A204.1 (cell line): ENCODE data around the gene NFE2.
"Not testable (repeated sequence)": the region's sequence is repeated elsewhere in the genome, so short reads cannot be mapped to it uniquely, and the experiment has no call there.

ENCODE experiments used
- FAIRE-seq: peaks from 2 replicates; lab custom pipeline; 2012; peaks lifted over from hg19 to GRCh38; lab: Jason Lieb, UNC

The NFE2 gene

DNA sequence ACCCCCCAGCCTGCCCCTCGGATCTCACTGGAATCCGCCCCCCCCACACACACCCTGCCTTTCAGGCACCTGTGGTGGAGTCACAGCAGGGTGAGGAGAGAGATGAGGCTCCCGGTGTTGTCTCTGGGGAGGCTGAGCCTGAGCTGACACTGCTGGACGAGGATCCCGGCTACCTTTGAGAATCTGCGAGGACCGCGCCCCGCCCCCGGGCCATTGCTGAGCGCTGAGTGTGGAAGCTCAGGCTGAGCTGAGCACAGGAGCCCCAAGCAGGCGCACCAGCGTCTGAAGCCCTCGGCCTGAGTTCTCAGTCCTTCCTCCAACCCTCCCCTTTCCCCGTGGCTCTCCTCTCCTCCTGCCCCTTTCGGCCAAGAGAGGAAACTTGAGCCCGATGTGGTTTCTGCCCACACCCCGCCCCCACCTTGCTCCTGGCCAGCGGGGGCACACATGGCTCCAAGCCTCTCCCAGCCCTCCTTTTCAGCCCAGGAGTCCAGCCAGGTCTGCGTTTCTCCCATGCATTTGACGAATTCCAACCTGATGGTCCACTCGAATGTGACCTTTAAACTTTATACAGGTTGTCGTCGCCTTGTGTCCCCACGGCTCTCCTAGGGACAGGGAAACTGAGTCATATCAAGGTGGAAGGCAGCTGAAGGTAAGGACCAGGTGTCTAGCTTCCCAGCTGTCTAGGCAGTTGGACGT is at the start of gene NFE2:
TSS of gene NFE2 (minus strand) at position 284 of the 696 bp plus-strand sequence. CDS start 5,767 bp downstream, outside the sequence.
- no peak for FAIRE-seq

DNA sequence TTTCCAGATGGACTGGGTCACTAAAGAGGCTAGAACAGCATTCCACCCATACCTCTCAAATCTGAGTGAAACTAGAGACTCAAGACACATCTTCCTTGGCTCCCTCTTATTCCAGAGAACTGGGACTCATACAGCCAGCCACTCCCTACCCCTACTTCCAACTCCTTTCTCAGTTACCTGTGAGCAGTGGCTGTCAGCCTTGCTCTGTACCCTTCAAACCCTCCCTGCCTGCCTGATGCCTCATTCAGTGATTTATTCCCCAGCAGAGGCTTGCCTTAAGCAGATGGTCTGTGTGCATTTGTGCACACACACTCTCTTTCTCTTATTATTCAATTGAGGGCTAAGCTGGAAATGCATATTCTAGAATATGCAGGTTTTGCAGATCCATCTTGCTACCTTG is 48.9 kb upstream of the NFE2 start:
- FAIRE-seq, result no peak

DNA sequence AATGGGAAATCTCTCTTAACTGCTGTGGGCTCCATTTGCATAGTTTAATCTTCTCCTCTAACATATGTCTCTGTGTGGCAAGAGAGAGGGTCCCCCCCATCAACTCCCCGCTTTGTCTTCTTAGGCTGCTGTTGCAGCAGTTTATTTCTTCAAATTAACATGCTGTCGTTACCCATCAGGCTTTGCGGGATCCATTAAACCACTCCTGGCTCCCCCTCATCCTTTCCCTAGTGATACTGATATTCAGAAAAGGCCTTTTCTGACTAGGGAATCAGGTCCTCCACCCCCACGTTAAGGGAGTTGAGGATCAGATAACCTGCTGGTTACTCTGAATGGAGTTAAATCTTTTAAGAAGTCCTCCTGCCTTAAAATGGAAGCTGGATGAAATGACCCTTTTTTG is 48.2 kb upstream of the NFE2 start:
- FAIRE-seq, result no peak

DNA sequence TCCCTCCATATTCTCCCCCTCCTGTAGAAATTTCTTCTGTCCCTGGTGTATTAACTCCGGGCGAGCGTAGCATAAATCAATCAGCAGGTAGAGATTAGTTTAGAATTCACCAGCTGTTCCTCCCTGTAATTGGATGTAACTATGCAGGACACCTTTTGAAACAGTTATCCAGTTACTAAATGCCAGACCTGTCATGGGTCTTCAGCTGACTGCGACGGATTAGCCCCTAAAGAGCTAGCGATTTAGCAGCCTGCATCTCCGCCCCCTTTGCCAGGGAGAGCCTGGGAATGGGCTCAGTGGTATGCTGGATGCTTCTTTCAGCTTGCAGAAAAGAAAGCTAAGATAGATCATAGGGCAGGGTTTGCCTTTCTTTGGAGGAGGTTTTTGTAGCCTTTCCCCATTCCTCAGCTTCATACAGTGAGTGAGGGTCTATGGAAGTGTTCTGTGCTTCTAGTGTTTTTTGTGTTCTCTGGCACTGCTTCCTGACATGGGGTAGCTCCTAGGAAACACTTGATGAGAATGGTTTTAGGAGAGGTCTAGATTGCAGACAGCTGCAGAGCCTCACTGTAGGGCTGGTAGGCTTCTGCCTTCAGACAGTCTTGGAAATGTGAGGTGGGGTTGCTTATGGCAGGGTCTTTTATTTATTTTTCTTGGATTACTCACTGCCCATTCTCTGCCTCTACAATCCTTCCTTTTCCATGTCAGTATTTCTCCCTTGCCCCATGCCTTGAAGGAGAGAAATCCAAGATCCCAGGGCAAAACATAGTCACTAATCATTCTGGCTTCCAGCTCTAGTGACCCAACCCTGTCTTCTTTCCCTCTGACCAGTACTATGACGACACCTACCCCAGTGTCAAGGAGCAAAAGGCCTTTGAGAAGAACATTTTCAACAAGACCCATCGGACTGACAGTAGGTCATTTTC is 40.8 kb upstream of the NFE2 start:
- FAIRE-seq, result no peak

GRCh38 chr12:54340846-54341245 is 40.0 kb upstream of the NFE2 start:
- FAIRE-seq, result no peak

DNA sequence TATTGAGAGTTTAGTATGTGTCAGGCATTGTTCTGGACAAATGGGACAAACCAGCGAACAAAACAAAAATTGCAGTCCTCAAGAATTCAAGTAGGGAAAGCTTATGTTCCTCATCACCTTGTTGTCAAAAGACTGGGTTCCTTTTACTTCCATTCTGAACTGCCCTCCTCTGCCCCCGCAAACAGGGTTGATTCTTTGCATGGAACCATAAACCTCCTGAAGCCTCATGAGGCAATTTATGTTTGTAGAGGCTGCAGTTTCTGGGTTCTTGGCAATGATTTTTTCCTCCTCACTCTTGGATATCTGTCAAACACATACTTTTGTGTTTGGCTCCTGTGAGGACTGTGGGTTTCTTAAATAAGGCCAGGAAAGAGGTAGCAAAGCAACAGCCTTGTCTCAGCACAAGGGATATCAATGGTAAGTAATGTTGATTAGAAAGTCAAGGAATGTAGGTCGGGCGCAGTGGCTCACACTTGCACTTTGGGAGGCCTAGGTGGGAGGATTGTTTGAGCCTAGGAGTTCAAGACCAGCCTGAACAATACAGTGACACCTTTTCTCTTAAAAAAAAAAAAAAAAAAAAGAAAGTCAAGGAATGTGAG is 38.0 kb upstream of the NFE2 start:
- no peak for FAIRE-seq

DNA sequence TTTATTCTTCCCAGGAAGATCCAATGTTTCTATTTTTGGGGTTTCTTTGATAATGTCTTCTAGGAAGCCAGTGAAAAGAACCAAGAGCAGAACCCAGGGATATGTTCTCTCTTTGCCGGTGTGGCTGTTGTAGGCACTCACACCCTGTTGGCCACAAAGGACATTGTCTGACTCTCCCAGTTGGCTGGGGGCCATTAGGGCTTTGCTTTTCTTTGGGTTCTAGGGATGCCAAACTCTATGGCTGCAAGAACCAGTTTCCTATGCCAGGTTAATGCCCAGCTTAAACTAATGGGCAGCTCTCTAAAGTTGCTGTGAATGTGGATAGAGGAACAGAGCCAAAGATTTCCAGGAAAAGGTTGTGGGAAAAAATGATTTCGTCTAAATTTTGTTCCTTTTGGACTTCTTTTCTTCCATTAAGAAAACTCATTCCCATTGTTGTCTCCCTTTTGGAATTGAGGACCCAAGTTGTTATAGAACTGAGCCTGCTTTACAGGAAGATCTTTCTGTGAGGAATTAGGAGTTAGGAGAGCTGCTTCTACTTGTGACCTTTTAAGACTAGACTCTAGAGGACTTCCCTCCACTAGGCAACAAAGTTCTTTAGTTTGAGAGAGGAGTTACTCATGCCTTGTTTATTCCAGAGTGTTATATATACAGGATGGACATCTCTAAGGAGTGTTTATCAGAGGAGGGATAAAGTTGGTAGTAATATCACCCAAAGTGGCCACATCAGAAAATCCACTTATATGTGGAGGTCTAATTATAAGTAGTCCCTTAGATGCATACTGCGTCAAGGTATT is 37.2 kb upstream of the NFE2 start:
- FAIRE-seq, result no peak

- FAIRE-seq, result no peak
Measured at GRCh38 chr12:54337280-54337842, 36.5 kb upstream of the NFE2 start.

GRCh38 chr12:54333420-54334034 is 32.7 kb upstream of the NFE2 start:
- FAIRE-seq, result no peak

- no peak for FAIRE-seq
Measured at GRCh38 chr12:54331461-54331860, 30.6 kb upstream of the NFE2 start.

DNA sequence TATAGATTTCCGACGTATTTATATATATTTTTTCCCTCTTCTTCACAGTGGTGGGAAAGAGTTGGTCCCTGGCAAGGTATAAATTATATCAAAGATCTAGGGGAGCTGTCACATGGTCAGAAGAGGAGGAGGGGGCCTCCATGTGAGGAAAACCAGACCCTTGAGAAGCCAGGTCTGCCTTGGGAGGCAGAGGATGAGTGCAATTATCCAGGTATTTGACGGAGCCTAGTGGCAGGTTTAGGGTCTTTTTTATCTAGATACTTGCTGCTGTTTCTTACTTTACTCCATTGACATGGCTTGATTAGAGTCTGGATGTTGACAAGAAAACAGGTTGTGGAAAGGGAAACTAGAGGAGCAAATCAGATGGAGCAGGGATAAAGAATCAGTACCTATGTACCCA is 29.6 kb upstream of the NFE2 start:
- FAIRE-seq, result no peak

DNA sequence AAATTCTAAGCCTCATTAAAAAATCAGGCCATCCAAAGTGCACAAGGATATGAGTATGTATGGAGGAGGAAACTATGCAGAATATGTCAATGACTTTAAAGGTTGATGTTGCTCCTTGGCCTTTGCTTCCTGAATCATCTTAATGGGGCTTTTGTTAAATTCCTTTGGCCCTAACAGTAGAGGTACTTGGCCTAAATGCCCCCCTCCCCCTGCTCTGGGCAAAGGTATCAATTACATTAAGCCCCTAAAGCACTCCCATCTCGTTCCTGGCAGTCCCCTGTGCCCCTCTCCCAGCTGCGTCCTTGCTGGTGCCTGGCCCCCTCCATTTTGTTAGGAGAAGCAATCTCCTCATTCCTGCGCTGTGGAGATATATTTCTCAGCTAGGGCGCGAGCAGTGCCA is 28.9 kb upstream of the NFE2 start:
- no peak for FAIRE-seq

DNA sequence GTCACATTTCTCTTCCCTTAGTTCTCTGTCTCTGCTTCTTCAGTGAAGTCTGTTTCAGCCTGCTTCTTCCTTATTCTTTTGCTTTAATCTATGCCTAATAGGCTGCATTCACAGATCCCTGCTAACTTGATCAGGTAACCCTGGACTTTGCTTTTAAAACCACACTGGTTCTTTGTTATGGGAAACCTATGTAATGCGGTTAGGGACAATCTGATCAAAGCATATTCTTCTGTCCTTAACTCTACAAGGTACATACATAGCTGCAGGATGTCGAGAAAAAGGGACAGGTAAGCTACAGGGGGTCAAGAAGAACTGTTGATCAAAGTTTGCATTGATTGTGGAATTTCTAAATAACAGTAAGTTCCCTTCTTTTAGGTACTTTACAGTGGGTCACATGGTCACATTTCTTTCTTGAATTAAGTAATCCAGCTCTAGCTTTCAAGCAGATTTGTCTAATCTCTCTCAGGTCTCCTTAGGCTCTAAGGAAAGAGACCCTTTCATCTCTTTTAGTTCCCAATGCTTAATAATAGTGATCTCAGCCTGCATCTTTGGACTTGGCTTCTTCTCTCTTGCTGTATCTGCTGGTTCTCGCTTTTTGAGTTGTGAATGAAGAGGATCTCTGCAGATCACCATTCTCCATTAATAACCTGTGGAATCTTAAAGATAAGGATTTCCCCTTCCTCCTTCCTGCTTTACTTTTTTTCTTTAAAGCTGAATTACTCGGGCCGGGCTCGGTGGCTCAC is 28.0 kb upstream of the NFE2 start:
- no peak for FAIRE-seq

DNA sequence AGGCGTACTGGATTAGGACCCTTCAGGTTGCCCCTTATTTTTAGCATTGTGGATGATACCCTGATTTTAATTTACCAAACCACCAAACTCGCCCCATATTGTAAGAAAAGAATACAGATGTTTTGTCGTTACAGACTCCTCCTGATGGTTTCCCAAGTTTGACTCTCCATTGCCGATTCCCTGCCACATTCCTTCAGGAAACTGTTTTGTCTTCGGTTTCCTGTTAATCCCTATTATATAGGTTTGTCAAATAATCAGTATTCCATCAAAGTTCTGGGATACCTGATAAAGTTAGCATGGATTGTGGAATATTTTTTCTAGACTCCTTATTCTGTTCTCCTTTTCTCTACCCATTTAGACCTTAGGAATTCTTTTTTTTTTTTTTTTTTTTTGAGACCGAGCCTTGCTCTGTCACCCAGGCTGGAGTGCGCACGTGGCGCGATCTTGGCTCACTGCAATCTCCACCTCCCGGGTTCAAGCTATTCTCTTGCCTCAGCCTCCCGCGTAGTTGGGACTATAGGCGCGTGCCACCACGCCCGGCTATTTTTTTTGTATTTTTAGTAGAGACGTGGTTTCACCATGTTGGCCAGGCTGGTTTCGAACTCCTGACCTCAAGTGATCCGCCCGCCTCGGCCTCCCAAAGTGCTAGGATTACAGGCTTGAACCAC is 24.8 kb upstream of the NFE2 start:
- FAIRE-seq, result not testable (repeated sequence)

- peak; percentile 98 for FAIRE-seq
Measured at GRCh38 chr12:54324617-54325441, 24.0 kb upstream of the NFE2 start, which contains the start of gene COPZ1. TSS of gene COPZ1 (plus strand) at chr12:54325131. CDS start at chr12:54325164, 33 bp downstream.

- no peak for FAIRE-seq
Measured at GRCh38 chr12:54321363-54321762, 20.5 kb upstream of the NFE2 start.

DNA sequence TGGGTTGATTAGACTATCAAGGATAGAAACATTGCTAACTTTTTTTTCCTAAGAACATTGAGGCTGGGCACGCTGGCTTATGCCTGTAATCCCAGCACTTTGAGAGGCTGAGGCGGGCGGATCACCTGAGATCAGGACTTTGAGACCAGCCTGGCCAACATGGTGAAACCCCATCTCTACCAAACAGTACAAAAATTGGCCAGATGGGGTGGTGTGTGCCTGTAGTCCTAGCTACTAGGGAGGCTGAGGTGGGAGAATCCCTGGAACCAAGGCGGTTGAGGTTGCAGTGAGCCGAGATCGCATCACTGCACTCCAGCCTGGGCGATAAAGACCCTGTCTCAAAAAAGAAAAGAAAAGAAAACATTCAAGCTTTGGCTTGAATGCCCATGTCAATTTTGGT is 11.5 kb upstream of the NFE2 start:
- not testable (repeated sequence) for FAIRE-seq

- no peak for FAIRE-seq
Measured at GRCh38 chr12:54311051-54311450, 10.2 kb upstream of the NFE2 start.
